ENCODE measurements around the gene SORCS2. TPM values are rescaled to one million over a fixed set of nuclear protein-coding genes. Genes with fewer than 3 reads are reported as not detected.

SORCS2 gene
- polyA plus RNA-seq, 1 donor (not counting 4 experiments of a cell fraction or from before 2014, with no cell fraction given), result 0.09 TPM

DNA sequence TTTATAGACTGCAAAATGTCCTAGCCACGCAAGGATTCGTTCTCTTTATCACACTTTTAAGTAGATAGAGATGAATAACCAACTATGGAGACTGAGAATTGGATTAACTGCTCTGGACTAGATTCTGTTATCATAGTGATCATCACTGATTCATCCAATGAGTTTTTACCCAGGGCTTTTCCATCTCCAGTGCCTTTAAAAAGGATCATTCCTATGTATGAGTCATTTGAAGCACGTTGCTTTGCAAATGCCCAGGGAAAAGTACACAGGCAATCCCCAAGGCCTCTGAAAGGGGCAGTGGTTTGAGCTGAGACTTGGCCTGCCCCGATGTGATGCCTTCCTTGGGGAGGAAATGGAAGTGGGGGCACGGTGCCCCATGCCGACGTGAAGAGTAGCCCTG, 365.1 kb downstream of the SORCS2 start:
- Histone ChIP-seq H4K20me1 (ENCODE audit: control insufficient read depth, extremely low read depth, insufficient read depth, low read length) (no peaks in the 10 kb centered on the region), H3K4me1 (ENCODE audit: control insufficient read depth, extremely low read depth, insufficient read depth, low read length) (peaks cover 12% of the 10 kb centered on the region), H3K27ac (ENCODE audit: control insufficient read depth, insufficient read depth, low read length) (no peak overlapping the region), H3K9me1 (ENCODE audit: control insufficient read depth, extremely low read depth, insufficient read depth, low read length) (no peaks in the 10 kb centered on the region), H3K36me3 (ENCODE audit: control insufficient read depth in 2 of 2, extremely low read depth in 1 of 2, insufficient read depth in 2 of 2, low read length in 2 of 2) (no peaks in the 10 kb centered on the region), H3K4me2 (ENCODE audit: control insufficient read depth, extremely low read depth, insufficient read depth, low read depth, low read length) (no peak overlapping the region), H3K27me3 (ENCODE audit: control insufficient read depth, extremely low read depth, insufficient read depth, low read length) (no peaks in the 10 kb centered on the region), H2AFZ (ENCODE audit: control insufficient read depth, low read length) (no peak overlapping the region), H3K9me3 (ENCODE audit: control insufficient read depth, low read depth, low read length) (peaks cover 18% of the 10 kb centered on the region), H3K4me3 (ENCODE audit: control insufficient read depth in 2 of 3, extremely low read depth in 1 of 3, insufficient read depth in 2 of 3, low read depth in 1 of 3, low read length in 3 of 3) (no peak overlapping the region), H3K79me2 (ENCODE audit: control insufficient read depth, insufficient read depth, low read length) (no peaks in the 10 kb centered on the region), H3K9ac (ENCODE audit: control insufficient read depth, extremely low read depth, insufficient read depth, low read length) (no peak overlapping the region)
- DNase-seq (ENCODE audit: low read depth, low spot score), result peak; percentile 33
- dilution Hi-C loops (cut with MboI; ENCODE audit: extremely low pct_ligation_motif_present, low sequenced_read_pairs), result no loop called here
- peak; percentile 89 for FAIRE-seq
- TF ChIP-seq, protein P1, sequence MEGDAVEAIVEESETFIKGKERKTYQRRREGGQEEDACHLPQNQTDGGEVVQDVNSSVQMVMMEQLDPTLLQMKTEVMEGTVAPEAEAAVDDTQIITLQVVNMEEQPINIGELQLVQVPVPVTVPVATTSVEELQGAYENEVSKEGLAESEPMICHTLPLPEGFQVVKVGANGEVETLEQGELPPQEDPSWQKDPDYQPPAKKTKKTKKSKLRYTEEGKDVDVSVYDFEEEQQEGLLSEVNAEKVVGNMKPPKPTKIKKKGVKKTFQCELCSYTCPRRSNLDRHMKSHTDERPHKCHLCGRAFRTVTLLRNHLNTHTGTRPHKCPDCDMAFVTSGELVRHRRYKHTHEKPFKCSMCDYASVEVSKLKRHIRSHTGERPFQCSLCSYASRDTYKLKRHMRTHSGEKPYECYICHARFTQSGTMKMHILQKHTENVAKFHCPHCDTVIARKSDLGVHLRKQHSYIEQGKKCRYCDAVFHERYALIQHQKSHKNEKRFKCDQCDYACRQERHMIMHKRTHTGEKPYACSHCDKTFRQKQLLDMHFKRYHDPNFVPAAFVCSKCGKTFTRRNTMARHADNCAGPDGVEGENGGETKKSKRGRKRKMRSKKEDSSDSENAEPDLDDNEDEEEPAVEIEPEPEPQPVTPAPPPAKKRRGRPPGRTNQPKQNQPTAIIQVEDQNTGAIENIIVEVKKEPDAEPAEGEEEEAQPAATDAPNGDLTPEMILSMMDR (optimal IDR thresholded peaks at IDR 0.05 in 1 of 3, IDR thresholded peaks at IDR 0.05 in 1 of 3, conservative IDR thresholded peaks at IDR 0.05 in 1 of 3; ENCODE audit: extremely low read depth in 1 of 3, insufficient read depth in 2 of 3, low read length in 3 of 3), result no peak
- TF ChIP-seq EZH2 (IDR thresholded peaks at IDR 0.05; ENCODE audit: low read length), result no peak

- Histone ChIP-seq H3K4me2 (ENCODE audit: control insufficient read depth, extremely low read depth, insufficient read depth, low read depth, low read length) (no peak overlapping the region), H3K36me3 (ENCODE audit: control insufficient read depth in 2 of 2, extremely low read depth in 1 of 2, insufficient read depth in 2 of 2, low read length in 2 of 2) (no peaks in the 10 kb centered on the region)
Measured at GRCh38 chr4:7558436-7558835, 366.1 kb downstream of the SORCS2 start.

More at GRCh38 chr4:7558436-7558835, 366.1 kb downstream of the SORCS2 start:
- Histone ChIP-seq H3K9me1 (ENCODE audit: control insufficient read depth, extremely low read depth, insufficient read depth, low read length) (no peaks in the 10 kb centered on the region), H3K9me3 (ENCODE audit: control insufficient read depth, low read depth, low read length) (peaks cover 11% of the 10 kb centered on the region), H3K9ac (ENCODE audit: control insufficient read depth, extremely low read depth, insufficient read depth, low read length) (no peak overlapping the region), H3K27ac (ENCODE audit: control insufficient read depth, insufficient read depth, low read length) (no peak overlapping the region), H3K4me3 (ENCODE audit: control insufficient read depth in 2 of 3, extremely low read depth in 1 of 3, insufficient read depth in 2 of 3, low read depth in 1 of 3, low read length in 3 of 3) (no peak overlapping the region), H4K20me1 (ENCODE audit: control insufficient read depth, extremely low read depth, insufficient read depth, low read length) (no peaks in the 10 kb centered on the region), H3K4me1 (ENCODE audit: control insufficient read depth, extremely low read depth, insufficient read depth, low read length) (peaks cover 12% of the 10 kb centered on the region), H3K79me2 (ENCODE audit: control insufficient read depth, insufficient read depth, low read length) (no peaks in the 10 kb centered on the region), H2AFZ (ENCODE audit: control insufficient read depth, low read length) (no peak overlapping the region), H3K27me3 (ENCODE audit: control insufficient read depth, extremely low read depth, insufficient read depth, low read length) (no peaks in the 10 kb centered on the region)
- dilution Hi-C loops (cut with MboI; ENCODE audit: extremely low pct_ligation_motif_present, low sequenced_read_pairs), result no loop called here
- DNase-seq (ENCODE audit: low read depth, low spot score) (no peak), FAIRE-seq (no peak)
- TF ChIP-seq, protein P1 (optimal IDR thresholded peaks at IDR 0.05 in 1 of 3, IDR thresholded peaks at IDR 0.05 in 1 of 3, conservative IDR thresholded peaks at IDR 0.05 in 1 of 3; ENCODE audit: extremely low read depth in 1 of 3, insufficient read depth in 2 of 3, low read length in 3 of 3), result no peak
- TF ChIP-seq EZH2 (IDR thresholded peaks at IDR 0.05; ENCODE audit: low read length), result no peak

Measured in keratinocyte (primary cell).